Vagina (tissue), 2 donors: ENCODE results near the gene RALB.

Experiments used
- CTCF ChIP-seq, 3 experiments: fragments of 450-650 bp in 2 of 3; fragments of 200-600 bp in 1 of 3; sonication (generic) in 1 of 3; IDR thresholded peaks; one replicate each; pipeline ENCODE4 v1.5.1; 2017 to 2019; ENCODE audit warnings: antibody characterized with exemption in 3 of 3, mild to moderate bottlenecking in 2 of 3, moderate library complexity in 2 of 3
- POLR2A ChIP-seq, 2 donors: fragments of 450-650 bp; IDR thresholded peaks; one replicate each; pipeline ENCODE4 v1.6.1; 2017; ENCODE audit warnings: antibody characterized with exemption in 2 of 2, mild to moderate bottlenecking in 2 of 2, moderate library complexity in 2 of 2
- POLR2AphosphoS5 ChIP-seq, 2 donors: sonication (generic); formaldehyde crosslinking; IDR thresholded peaks; one replicate each; pipeline ENCODE4 v1.9.0; 2017; ENCODE audit warnings: antibody characterized with exemption in 2 of 2, mild to moderate bottlenecking in 2 of 2, low read depth in 1 of 2; ENCODE audit not compliant: insufficient read depth in 1 of 2

DNA sequence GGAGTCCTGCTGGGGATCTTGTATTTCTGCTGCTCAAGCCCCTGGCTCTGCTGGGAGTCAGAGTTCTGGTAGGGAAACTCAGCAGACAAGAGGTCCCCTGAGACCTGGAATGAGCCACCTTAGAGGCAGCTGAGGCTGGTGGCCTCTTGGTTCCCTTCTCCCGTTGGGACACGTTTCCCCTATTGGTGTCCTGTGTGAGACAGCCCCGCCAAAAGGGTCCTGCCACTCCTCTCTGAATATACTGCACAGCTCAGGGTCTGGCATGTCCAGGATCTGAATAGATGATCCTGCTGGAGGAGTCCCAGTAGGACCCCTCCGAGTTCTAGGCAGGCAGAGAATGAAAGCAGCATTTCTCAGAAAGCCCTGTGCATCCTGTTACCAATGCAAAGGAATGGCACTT is 2.0 kb upstream of the RALB start:
- TF ChIP-seq POLR2A (IDR thresholded peaks at IDR 0.05) (no peak), POLR2AphosphoS5 (IDR thresholded peaks at IDR 0.05; ENCODE audit: insufficient read depth in 1 of 2, low read depth in 1 of 2) (no peak), CTCF (IDR thresholded peaks at IDR 0.05) (no peak)
